Neural progenitor cell (in vitro differentiated cells): ENCODE data around the gene KLHL29.

ENCODE experiments used
- CTCF ChIP-seq: fragments of 200-600 bp; sonication (generic); IDR thresholded peaks from 2 replicates; pipeline ENCODE4 v1.5.1; 2017; ENCODE audit warnings: antibody characterized with exemption, mild to moderate bottlenecking
- EZH2 ChIP-seq: fragments of 200-600 bp; sonication (generic); IDR thresholded peaks from 2 replicates; pipeline ENCODE4 v1.6.1; 2017; ENCODE audit warnings: antibody characterized with exemption, mild to moderate bottlenecking, moderate library complexity

- TF ChIP-seq CTCF: no peak
- TF ChIP-seq EZH2: no peak
These were observed 212.7 kb downstream of the KLHL29 start for GRCh38 chr2:23597687-23598086.
